Measurements from ENCODE around the gene STAB1.

DNA sequence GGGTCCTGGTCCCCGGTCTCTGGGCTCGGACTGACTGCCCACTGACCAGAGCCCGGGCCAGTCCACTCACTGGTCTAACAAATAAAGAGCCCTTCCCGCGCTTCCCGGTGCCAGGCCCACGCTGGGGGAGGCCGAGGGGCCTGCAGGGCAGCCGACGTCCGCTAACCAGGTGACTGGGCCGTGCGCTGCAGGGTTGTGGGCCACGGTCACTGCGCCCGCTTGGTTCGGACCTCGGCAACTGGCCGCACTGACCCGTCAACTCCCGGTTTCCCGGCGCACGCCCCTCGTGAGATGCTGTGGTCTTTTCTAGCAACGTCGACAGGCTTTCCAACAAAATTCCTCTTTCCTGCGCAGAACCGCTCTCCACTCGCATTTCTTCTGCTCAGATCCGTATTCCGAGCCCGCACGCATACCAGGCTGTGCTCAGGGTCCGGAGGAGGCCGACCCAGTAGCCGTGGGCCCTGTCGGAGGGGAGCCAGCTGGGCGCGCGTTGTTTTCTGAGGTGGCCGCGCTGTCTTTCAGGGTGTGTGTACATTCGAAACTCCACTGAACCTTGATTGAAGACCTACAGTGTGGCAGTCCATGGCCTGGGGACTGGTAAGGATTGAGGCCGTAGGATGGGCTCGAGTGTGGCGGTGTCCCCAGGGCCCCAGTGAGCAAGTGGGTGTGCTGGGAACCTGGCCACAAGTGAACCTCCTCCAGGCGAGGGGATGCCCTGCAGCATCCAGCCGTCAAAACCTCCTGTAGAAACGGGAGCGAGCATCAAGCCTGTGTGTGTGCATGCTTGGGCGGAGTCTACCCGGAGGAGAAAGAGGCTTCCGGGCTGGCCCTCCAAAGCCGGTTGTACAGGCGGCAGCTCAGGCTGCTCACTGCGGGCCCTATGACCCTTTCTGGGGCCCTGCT lies 39.4 kb downstream of the STAB1 start:
- TF ChIP-seq, protein P1, sequence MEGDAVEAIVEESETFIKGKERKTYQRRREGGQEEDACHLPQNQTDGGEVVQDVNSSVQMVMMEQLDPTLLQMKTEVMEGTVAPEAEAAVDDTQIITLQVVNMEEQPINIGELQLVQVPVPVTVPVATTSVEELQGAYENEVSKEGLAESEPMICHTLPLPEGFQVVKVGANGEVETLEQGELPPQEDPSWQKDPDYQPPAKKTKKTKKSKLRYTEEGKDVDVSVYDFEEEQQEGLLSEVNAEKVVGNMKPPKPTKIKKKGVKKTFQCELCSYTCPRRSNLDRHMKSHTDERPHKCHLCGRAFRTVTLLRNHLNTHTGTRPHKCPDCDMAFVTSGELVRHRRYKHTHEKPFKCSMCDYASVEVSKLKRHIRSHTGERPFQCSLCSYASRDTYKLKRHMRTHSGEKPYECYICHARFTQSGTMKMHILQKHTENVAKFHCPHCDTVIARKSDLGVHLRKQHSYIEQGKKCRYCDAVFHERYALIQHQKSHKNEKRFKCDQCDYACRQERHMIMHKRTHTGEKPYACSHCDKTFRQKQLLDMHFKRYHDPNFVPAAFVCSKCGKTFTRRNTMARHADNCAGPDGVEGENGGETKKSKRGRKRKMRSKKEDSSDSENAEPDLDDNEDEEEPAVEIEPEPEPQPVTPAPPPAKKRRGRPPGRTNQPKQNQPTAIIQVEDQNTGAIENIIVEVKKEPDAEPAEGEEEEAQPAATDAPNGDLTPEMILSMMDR (IDR thresholded peaks at IDR 0.05; ENCODE audit: insufficient read depth, low read length): no peak
- TF ChIP-seq, protein P2, sequence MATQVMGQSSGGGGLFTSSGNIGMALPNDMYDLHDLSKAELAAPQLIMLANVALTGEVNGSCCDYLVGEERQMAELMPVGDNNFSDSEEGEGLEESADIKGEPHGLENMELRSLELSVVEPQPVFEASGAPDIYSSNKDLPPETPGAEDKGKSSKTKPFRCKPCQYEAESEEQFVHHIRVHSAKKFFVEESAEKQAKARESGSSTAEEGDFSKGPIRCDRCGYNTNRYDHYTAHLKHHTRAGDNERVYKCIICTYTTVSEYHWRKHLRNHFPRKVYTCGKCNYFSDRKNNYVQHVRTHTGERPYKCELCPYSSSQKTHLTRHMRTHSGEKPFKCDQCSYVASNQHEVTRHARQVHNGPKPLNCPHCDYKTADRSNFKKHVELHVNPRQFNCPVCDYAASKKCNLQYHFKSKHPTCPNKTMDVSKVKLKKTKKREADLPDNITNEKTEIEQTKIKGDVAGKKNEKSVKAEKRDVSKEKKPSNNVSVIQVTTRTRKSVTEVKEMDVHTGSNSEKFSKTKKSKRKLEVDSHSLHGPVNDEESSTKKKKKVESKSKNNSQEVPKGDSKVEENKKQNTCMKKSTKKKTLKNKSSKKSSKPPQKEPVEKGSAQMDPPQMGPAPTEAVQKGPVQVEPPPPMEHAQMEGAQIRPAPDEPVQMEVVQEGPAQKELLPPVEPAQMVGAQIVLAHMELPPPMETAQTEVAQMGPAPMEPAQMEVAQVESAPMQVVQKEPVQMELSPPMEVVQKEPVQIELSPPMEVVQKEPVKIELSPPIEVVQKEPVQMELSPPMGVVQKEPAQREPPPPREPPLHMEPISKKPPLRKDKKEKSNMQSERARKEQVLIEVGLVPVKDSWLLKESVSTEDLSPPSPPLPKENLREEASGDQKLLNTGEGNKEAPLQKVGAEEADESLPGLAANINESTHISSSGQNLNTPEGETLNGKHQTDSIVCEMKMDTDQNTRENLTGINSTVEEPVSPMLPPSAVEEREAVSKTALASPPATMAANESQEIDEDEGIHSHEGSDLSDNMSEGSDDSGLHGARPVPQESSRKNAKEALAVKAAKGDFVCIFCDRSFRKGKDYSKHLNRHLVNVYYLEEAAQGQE (IDR thresholded peaks at IDR 0.05; ENCODE audit: insufficient replicate concordance, low read depth): no peak

All from HL-60 (cell line).